ENCODE data around the gene GMNC. TPM values are rescaled to one million over a fixed set of nuclear protein-coding genes. Genes with fewer than 3 reads are reported as not detected.

The GMNC gene
- total RNA-seq, 1 experiment from 2014 or later, result 0.27 TPM

- BruUV-seq (replicated peaks), result no TSS peak
- Histone ChIP-seq H3K4me1 (ENCODE audit: control insufficient read depth in 1 of 2, insufficient read depth in 2 of 2, low read length in 2 of 2) (peaks cover 0 to 7% of the 10 kb centered on the region in 2 experiments; a peak in 2 of 4 replicates), H3K27ac (ENCODE audit: low read depth, low read length) (no peak overlapping the region), H3K4me2 (ENCODE audit: low read length) (no peak overlapping the region), H3K9me3 (ENCODE audit: control insufficient read depth in 1 of 2, insufficient read depth in 1 of 2, low read depth in 1 of 2, low read length in 2 of 2) (no peaks in the 10 kb centered on the region), H3K4me3 (replicated peaks in 1 of 2; ENCODE audit: low read depth in 1 of 2, low read length in 2 of 2) (no peak overlapping the region), H3K36me3 (ENCODE audit: control insufficient read depth in 1 of 2, insufficient read depth in 2 of 2, low read length in 2 of 2) (no peaks in the 10 kb centered on the region), H4K20me1 (ENCODE audit: insufficient read depth) (no peaks in the 10 kb centered on the region), H3K9me2 (ENCODE audit: insufficient read depth) (no peaks in the 10 kb centered on the region; the same call in 1 of the 2 replicates), H3K79me2 (ENCODE audit: insufficient read depth, low read length) (no peaks in the 10 kb centered on the region), H3K9ac (ENCODE audit: low read length) (no peak overlapping the region), H3K27me3 (ENCODE audit: insufficient read depth, low read length) (no peaks in the 10 kb centered on the region), H2AFZ (ENCODE audit: low read depth, low read length, poor library complexity, severe bottlenecking) (no peak overlapping the region)
- RAD21 ChIA-PET (ENCODE audit: low non-redundant PET in 1 of 2, low total read pairs in 2 of 2, uncharacterized antibody in 2 of 2, unreplicated experiment in 2 of 2), result no interaction called here
- CTCF ChIA-PET, result no interaction called here
- ATAC-seq (no peak), DNase-seq (ENCODE audit: low read depth, low spot score) (no peak)
- TF ChIP-seq REST (IDR thresholded peaks at IDR 0.05; ENCODE audit: low read depth), result no peak
- TF ChIP-seq CTCF (IDR thresholded peaks at IDR 0.05 in 2 of 3, conservative IDR thresholded peaks at IDR 0.05 in 1 of 3; ENCODE audit: borderline replicate concordance in 1 of 3, insufficient read depth in 1 of 3, low read depth in 2 of 3, low read length in 2 of 3), result no peak
- TF ChIP-seq EGR1 (IDR thresholded peaks at IDR 0.05; ENCODE audit: low read depth), result no peak
- TF ChIP-seq YY1 (IDR thresholded peaks at IDR 0.05; ENCODE audit: extremely low read depth, insufficient replicate concordance, low read depth, low read length), result no peak
- no peak for TF ChIP-seq POLR2AphosphoS5 (IDR thresholded peaks at IDR 0.05; ENCODE audit: low read depth, low read length)
- TF ChIP-seq CBX3 (IDR thresholded peaks at IDR 0.05; ENCODE audit: low read depth), result no peak
- TF ChIP-seq RAD21 (IDR thresholded peaks at IDR 0.05; ENCODE audit: low read depth), result no peak
- TF ChIP-seq EZH2 (IDR thresholded peaks at IDR 0.05), result no peak
- no peak for TF ChIP-seq JUND (IDR thresholded peaks at IDR 0.05)
- TF ChIP-seq ATF3 (IDR thresholded peaks at IDR 0.05), result no peak
- no peak for TF ChIP-seq SRF (IDR thresholded peaks at IDR 0.05; ENCODE audit: low read depth)
- no peak for TF ChIP-seq ZBTB33 (IDR thresholded peaks at IDR 0.05; ENCODE audit: extremely low read depth, insufficient replicate concordance, low read length)
- no peak for TF ChIP-seq CEBPB (IDR thresholded peaks at IDR 0.05; ENCODE audit: low read depth)
- TF ChIP-seq EZH2phosphoT487 (IDR thresholded peaks at IDR 0.05; ENCODE audit: borderline replicate concordance), result no peak
- TF ChIP-seq SIN3A (IDR thresholded peaks at IDR 0.05; ENCODE audit: low read depth), result no peak
- no peak for TF ChIP-seq ZFX (IDR thresholded peaks at IDR 0.05)
- TF ChIP-seq MAX (IDR thresholded peaks at IDR 0.05), result no peak
- no peak for TF ChIP-seq SP1 (IDR thresholded peaks at IDR 0.05; ENCODE audit: low read depth)
- no peak for TF ChIP-seq TCF7L2 (IDR thresholded peaks at IDR 0.05; ENCODE audit: borderline replicate concordance, extremely low read depth, insufficient read depth, insufficient read length)
- POLR2A ChIA-PET, result no interaction called here
- intact Hi-C loops (cut with micrococcal nuclease), result no loop called here
Observed at GRCh38 chr3:190870127-190870526, 7.6 kb upstream of the GMNC start.

All from HCT116 (cell line).